Left lobe of liver (tissue), 2 donors: ENCODE results near the gene SLC51B. TPM values are rescaled to one million over a fixed set of nuclear protein-coding genes. Genes with fewer than 3 reads are reported as not detected.
A peak's percentile ranks its signal among the peaks of the same experiment; 100 is the strongest.

Source experiments
- ATAC-seq: fragments of 200-7000 bp; cut with Tn5 transposase; one replicate; pipeline ENCODE4 v1.9.1; 2020; ENCODE audit warnings: mild to moderate bottlenecking, moderate library complexity
- DNase-seq: peaks from one replicate; pipeline ENCODE4 v3.0.0-alpha.2; 2020; ENCODE audit warnings: low spot score
- total RNA-seq: library from RNA; stranded (reverse); gene quantifications from one replicate; pipeline ENCODE4 v1.2.1, GENCODE V29; 2021
- donor health status: DM: no; HTN: no; CAD: no; lungs with moderate emphysema.
- donor health status: DM: no; HTN: yes; CAD: no.

The SLC51B gene
- total RNA-seq, 1 donor from 2014 or later, result 0.75 TPM

GRCh38 chr15:65040461-65040860, 4.7 kb upstream of the SLC51B start:
- ATAC-seq (no peak), DNase-seq (no peak)

- DNase-seq (no peak), ATAC-seq (no peak)
These were observed 3.4 kb upstream of the SLC51B start for GRCh38 chr15:65041787-65042186.

GRCh38 chr15:65042776-65043327, 2.3 kb upstream of the SLC51B start:
- ATAC-seq (no peak), DNase-seq (no peak)

- DNase-seq (peak; percentile 69), ATAC-seq (peak; percentile 66)
These were observed 969 bp upstream of the SLC51B start for GRCh38 chr15:65044218-65044617.

- DNase-seq, result no peak
- no peak for ATAC-seq
These were observed 3.1 kb downstream of the SLC51B start for GRCh38 chr15:65048241-65048640.

- peak; percentile 63 for DNase-seq
- no peak for ATAC-seq
These were observed 4.2 kb downstream of the SLC51B start for GRCh38 chr15:65049418-65049840.

GRCh38 chr15:65050270-65050669, 5.1 kb downstream of the SLC51B start:
- no peak for DNase-seq
- ATAC-seq, result no peak

GRCh38 chr15:65051266-65051665, 6.1 kb downstream of the SLC51B start:
- ATAC-seq (no peak), DNase-seq (no peak)

- ATAC-seq, result no peak
- no peak for DNase-seq
These were observed 7.8 kb downstream of the SLC51B start for GRCh38 chr15:65052956-65053355.

GRCh38 chr15:65054333-65055200, 9.4 kb downstream of the SLC51B start:
- ATAC-seq (peak; percentile 89), DNase-seq (peak; percentile 84)

- peak; percentile 90 for DNase-seq
- ATAC-seq, result peak; percentile 84
These were observed 10.1 kb downstream of the SLC51B start for GRCh38 chr15:65055201-65055870.

GRCh38 chr15:65056106-65056505, 10.9 kb downstream of the SLC51B start:
- no peak for ATAC-seq
- DNase-seq, result no peak

GRCh38 chr15:65056868-65057548, 11.8 kb downstream of the SLC51B start:
- no peak for DNase-seq
- peak; percentile 9 for ATAC-seq

- DNase-seq (no peak), ATAC-seq (no peak)
These were observed 12.4 kb downstream of the SLC51B start for GRCh38 chr15:65057549-65057940.

- DNase-seq, result no peak
- ATAC-seq, result no peak
These were observed 13.5 kb downstream of the SLC51B start for GRCh38 chr15:65058394-65059368.

- DNase-seq (no peak), ATAC-seq (no peak)
These were observed 14.2 kb downstream of the SLC51B start for GRCh38 chr15:65059369-65059750.

GRCh38 chr15:65059931-65060596, 14.9 kb downstream of the SLC51B start:
- DNase-seq, result no peak

GRCh38 chr15:65060641-65061397, 15.6 kb downstream of the SLC51B start:
- DNase-seq (no peak), ATAC-seq (no peak)

More at GRCh38 chr15:65059931-65060596, 14.9 kb downstream of the SLC51B start:
- ATAC-seq, result no peak

GRCh38 chr15:65062061-65062460, 16.9 kb downstream of the SLC51B start:
- ATAC-seq (no peak), DNase-seq (no peak)
